GM19397 (cell line): ENCODE measurements around the gene SLC49A3.
"Not testable (repeated sequence)": the region's sequence is repeated elsewhere in the genome, so short reads cannot be mapped to it uniquely, and the experiment has no call there.

ENCODE experiments used
- ATAC-seq: cut with Tn5 transposase; IDR thresholded peaks from one replicate; pipeline ENCODE4 v1.9.1; 2021; ENCODE audit warnings: mild to moderate bottlenecking, moderate library complexity; ENCODE audit not compliant: unreplicated experiment

Gene SLC49A3

GRCh38 chr4:703336-704197 is 14.6 kb upstream of the SLC49A3 start:
- ATAC-seq = no peak

- no peak for ATAC-seq
Measured at GRCh38 chr4:702618-703048, 13.7 kb upstream of the SLC49A3 start.

DNA sequence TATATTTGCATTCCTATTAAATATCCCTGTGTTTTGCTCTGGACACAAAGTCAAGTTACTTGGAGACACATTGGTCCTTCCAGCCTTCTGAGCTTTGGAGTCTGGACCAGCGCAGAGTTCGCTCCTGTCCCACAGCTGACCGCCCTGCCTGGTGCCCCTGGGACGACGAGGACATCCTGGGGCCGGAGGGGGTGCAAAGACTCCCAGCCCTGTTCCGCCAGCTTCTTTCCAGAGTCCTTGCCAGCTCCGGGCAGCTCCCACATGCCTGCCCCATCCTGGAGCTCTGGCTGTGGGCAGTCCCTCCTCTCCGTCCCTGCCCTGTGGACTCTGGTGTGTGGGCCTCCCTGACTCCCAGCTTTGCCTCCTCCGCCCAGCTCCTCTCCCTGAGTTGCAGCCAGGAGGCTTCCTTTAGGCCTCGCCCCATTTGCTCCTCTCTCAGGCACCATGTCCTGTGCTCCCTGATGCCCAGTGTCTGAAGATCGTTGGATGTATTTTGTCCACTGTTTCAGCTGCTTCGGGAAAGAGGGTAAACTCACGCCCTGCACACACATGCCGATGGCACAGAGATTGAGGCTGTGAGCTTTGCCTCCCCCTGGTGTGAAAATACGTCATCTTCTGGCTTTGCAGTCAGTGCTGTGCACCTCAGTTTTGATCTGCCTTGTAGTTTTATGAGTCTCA is 11.8 kb upstream of the SLC49A3 start:
- ATAC-seq = no peak

DNA sequence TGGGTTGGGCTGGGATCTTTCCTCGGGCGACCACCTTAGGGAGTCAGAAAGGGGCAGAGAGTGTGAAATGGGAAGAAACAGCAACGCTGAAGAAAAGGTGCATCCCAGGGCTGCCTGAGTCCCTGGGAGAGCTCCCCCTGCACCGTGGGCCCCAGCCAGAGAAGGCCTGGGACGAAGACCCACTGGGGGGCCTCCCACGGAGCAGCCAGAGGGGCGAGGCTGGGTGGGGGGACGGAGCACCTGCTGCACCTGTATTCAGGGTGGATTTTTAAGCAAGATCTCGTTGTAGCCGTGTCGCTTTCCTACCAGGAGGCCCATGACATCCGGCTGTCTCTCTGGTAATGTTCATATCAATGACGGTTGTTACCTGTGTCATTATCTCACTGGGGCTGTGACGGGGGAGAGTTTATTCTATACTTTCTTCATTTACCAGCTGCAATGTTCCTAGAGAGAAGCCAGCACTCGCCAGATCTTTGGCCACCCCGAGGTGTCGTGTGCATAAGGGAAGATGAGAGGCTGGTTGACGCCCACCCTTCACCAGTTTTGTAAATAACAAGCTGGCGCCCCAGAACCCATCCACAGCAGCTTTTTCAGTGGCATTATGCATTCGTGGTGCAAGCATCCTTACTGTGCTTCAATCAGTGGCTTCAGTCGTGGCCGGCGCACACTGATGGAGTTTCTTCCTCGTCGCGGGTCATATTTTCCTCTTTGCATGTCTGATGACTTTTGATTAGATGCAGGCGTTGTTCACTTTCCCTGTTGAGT is 11.0 kb upstream of the SLC49A3 start:
- ATAC-seq = no peak

GRCh38 chr4:694341-694940 is 5.5 kb upstream of the SLC49A3 start:
- ATAC-seq = not testable (repeated sequence)

- ATAC-seq = no peak
Measured at GRCh38 chr4:692771-693554, 4.0 kb upstream of the SLC49A3 start.

GRCh38 chr4:689723-690122 is 772 bp upstream of the SLC49A3 start:
- ATAC-seq = no peak

DNA sequence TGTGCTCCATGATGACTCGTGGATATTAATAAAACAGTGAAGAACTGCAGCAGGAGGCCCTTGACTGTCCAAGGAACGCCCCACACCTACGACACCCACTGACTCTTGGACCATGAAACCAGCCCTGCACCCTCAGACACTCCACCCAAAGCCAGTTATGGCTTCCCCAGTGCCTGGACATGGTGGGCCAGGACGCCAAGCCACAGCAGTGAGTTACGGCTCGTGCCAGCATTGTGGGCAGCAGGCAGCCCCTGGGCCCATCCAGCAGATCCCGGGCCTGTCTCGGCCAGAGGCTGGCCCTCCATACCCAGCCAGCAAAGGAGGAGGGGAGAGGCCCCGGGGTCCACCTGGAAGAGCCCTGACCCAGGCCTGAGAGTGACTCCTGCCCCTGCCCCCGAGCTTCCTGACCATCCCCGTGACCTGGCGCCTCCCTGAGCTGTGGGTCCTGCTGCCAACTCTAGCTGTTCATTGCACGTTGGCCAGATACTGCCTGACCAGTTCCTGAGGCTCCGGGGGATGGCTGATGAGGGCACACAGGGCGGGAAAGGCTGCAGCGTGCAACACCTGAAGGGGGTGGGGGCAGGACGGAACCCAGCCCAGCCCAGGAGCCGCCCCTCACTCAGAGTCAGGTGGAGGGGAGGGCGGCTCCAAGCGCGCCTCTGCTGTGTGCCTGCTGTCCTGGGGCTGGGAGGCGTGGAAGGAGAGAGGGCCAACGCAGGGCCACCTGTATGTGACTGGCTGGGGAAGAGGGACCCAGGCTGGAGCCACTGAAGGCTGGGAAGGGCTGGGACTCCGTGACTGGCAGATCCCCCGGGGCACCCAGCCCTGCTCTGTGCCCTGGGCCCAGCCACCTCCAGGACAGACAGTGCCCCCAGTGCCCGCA is 739 bp downstream of the SLC49A3 start:
- no peak for ATAC-seq

GRCh38 chr4:687048-687970 is 1.6 kb downstream of the SLC49A3 start:
- no peak for ATAC-seq

DNA sequence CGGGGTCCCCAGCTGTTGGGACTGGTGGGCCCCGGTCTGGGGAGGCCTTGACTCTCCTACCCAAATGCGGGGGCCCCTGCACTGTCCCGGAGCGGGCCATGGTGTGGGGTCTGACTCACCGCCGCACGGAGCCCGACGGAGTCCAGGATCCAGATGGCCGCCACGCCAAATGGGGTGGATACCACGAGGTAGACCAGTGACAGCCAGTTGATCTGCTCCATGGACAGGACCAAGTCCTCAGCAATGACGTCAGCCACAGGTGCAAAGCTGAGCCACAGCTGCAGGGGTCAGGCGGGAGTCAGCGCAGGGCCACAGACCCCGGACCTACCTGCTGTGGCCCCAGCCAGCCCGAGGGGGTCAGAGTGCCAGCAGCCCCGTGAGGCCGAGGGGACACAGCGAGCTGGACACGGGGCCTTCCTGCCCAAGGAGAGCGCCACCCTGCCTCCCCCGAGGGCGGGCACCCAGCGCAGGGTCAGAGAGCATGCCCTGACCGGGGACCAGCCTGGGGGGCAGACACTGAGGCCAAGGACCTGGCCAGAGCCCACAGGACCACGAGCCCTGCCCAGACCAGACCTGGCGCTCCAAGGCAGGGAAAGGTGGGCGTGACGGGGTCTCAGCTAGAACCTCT is 2.4 kb downstream of the SLC49A3 start:
- no peak for ATAC-seq

DNA sequence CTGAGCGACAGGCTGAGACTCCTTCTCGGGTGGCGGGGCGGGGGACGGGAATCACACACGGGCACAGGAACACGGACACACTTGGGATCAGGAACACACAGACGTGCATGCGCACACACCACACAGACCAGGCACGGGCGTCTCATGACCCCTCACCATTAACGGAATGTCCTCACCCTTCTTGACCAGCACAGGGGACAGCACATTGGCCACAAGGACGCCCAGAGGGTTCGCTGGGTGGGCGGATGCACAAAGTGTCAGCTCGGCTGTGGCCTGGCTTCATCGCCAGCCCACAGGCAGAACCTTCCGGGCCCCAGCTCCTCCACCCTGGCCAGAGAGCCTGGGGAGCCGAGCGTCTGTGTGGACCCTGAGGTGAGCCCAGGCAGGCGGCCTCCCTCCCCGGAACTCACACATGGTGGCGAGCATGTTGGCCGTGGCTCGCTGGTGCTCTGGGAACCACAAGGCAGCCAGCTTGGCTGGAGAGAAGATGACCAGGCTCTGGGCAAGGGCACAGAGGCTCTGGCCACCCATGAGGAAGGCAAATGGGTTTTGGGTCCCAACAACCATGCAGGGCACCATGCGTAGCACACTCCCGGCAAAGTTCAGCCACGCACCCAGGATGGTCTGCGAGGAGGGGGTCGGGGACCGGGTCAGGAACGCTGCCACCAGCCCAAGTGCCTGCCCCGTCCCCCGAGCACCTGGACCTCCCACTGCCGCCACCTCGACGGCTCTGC is 3.1 kb downstream of the SLC49A3 start:
- ATAC-seq = no peak

GRCh38 chr4:684623-685327 is 4.2 kb downstream of the SLC49A3 start:
- no peak for ATAC-seq

GRCh38 chr4:683982-684622 is 4.8 kb downstream of the SLC49A3 start:
- no peak for ATAC-seq

- no peak for ATAC-seq
Measured at GRCh38 chr4:683247-683897, 5.6 kb downstream of the SLC49A3 start.

- ATAC-seq = no peak
Measured at GRCh38 chr4:682490-683172, 6.3 kb downstream of the SLC49A3 start.
